GM20431 (cell line): Measurements from ENCODE around the gene PFKFB2.

Experiments
- in situ Hi-C: fragments of 300-500 bp; cut with MseI, MboI; formaldehyde crosslinking; loops from one replicate; pipeline ENCODE4 v1.15.0; 2020; ENCODE audit warnings: low sequenced_read_pairs; ENCODE audit not compliant: unreplicated experiment

PFKFB2 gene

DNA sequence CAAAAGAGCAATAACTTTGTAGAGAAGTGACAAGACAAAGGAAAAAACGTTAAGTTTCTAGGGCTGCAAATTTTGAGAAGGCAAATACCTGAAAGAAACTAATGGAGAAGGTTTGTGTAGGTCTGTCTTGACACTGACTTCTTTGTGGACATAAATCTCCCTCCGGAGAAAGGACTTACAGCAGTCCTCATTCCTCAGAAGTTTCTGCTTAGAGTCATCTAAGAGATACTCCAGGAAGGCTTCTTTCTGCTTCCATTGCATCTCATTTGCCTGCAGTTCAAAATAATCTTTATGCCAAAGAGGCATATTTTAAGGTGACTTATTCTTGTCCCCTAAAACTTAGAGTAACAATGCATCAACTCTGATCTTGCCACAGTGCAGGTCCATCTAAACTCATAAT, 31.2 kb downstream of the PFKFB2 start:
- in situ Hi-C loops = loop anchor here (25.0 kb wide), 2 partner anchors 328 to 403 kb away; partner anchors contain the start of gene CR1

DNA sequence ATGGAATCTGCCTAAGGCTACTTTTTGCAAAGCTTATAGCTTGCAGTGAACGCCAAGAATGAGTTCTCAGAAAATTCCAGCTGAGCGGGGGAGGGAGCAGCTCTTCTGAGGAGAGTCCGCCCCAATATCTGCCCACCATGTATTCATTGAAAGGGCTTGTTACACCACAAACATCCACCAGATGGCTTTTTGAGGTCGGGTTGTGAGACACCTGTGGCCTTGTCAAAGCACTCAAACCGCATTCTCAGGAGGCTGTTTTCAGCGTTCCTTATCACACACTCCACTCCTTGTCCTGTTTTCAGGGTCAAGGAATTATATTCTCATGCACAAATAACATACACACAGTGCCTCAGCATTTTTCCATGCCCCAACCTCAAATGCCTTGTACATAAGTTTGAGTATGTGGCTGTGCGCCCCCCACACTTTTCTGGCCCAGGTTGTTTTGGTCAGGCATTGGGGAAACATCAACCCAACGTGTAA, 31.7 kb downstream of the PFKFB2 start:
- in situ Hi-C loops = loop anchor here (25.0 kb wide), 2 partner anchors 328 to 403 kb away; partner anchors contain the start of gene CR1

DNA sequence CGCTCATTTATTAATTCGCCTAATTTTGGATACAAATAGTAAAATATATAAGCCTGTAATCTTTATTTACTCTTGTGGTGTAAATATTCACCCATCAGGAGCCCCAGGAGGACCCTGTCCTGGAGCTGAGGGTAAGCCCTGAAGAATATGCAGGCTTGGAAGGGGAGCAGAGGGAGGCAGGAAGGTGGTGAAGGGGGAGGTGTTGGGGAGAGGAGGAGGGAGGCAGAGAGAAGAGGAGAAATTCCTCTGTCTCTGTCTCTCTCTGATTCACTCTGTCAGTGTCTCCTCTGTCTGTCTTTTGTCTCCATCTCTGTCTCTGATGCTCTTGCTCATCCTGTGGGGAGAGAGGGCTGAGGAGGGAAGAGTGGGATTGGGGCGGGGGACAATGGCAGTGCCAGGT, 32.8 kb downstream of the PFKFB2 start:
- in situ Hi-C loops = loop anchor here (25.0 kb wide), 2 partner anchors 326 to 401 kb away; partner anchors contain the start of gene CR1

DNA sequence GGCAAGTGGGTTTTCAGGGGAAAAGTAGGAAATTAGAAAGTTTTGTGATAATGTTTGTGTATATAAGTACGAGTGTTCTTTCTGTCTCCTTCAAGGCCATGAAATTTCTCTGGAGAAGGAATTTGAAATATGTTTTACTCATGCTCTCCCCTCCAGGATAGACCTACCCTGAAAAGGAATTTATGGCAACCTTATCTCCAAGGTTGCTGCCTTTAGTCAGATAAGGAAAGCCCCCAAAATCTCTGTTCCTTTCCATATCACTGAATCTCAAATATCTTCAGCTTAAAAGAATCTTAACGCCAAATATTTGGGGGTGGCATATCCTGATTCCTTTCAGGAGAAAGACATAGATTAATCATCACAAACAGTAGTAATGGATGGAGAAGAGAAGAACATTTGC, 35.1 kb downstream of the PFKFB2 start:
- in situ Hi-C loops = loop anchor here (25.0 kb wide), 2 partner anchors 324 to 399 kb away; partner anchors contain the start of gene CR1

DNA sequence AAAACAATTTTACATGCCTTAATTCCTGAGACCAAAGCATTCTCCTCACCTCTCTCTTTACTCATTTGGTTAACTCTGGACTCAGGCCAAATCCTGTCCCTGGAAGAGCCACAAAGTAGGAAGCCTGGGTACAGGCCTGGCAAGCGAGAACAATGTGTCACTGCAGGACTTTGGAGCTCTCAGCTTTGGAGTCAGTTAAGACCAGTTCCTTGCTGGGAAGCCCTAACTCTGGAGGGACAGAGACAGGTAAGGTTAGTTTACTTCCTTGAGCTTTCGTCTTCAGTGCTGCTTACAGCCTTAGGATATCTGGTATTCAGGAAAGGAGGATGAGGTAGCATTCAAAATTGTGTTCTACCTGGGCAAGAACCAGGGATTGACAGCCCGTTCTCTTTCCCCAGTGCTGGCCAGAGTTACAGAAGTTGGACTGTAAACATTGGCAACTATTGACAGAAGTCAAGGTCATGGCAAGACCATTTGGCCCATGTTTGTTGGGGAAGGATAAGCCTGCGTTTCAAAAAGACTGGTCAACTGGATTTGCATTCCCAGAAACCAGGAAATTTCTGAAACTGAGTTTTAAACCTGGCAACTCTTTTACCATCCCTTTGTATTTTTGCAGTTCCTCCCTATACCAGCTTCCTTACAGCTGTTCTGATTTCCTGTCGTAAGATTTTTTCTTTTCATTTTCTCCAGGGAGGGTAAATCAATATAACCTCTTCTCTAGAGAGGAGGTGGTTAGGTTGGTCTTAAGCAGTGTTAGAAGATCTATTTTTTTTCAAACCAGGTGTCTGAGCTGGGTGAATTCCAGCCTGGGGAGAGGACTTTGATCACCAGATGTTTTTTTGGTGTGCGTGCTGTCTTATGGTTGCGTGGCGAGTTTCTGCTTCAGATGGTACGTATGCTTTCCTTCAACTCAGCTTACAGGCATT, 35.9 kb downstream of the PFKFB2 start, which contains the start of gene C4BPB:
Gene C4BPB, plus strand, starts transcription at position 160 of the 926 bp plus-strand sequence. Its CDS starts 672 bp downstream, at position 832.
- in situ Hi-C loops = loop anchor here (25.0 kb wide), 2 partner anchors 323 to 398 kb away; partner anchors contain the start of gene CR1

DNA sequence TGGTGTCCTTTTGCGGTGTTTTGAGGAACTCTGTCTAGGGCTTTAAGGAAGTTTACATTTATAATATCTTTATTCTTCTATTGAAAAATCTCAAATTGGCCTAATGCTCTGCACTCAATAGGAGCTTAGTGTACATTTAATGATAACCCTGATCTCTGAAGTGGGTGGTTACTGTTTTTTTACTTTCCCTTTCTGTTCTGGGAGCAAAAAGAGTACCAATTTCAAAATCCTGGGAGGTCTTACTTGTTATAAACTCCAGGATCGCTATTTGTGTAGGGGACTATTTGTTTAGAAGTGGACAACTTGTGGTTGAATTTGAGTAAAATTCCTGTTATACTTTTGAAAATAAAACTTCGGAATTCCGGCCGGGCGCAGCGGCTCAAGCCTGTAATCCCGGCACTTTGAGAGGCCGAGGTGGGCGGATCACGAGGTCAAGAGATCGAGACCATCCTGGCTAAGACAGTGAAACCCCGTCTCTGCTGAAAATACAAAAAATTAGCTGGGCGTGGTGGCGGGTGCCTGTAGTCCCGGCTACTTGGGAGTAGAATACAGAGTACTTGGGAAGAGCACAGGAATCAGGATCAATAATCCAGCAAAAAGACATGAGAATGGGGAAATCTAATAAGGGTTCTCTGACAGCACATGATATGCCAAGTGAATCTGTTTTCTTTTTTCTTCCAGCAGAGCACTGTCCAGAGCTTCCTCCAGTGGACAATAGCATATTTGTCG, 36.7 kb downstream of the PFKFB2 start:
- in situ Hi-C loops = loop anchor here (25.0 kb wide), 2 partner anchors 323 to 398 kb away; partner anchors contain the start of gene CR1

DNA sequence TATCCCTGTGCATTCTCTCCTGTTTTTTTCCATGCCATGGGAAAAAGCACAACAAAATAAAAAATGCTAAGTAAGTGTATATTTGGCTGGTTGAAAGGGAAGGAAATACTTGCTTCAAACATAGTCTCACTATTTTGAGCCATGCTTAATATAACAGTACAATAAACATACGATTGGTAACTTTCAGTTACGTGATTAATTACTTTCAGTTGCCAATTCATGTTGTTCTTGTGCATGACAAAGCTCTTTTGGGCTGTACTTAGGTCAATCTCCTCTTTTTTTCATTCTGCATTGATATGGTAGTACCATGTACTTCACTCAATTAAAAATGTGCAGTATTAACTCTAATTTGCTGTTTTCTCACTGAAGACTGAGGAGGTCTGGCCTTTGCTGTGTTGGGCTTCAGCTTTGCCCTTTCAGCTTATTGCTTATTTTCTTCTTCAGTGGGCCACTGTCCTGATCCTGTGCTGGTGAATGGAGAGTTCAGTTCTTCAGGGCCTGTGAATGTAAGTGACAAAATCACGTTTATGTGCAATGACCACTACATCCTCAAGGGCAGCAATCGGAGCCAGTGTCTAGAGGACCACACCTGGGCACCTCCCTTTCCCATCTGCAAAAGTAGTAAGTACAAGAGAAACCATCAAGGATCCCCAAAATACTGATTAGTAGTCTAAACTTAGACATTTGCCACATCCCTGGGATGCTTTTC, 38.3 kb downstream of the PFKFB2 start:
- in situ Hi-C loops = loop anchor here (25.0 kb wide), 2 partner anchors 321 to 396 kb away; partner anchors contain the start of gene CR1

DNA sequence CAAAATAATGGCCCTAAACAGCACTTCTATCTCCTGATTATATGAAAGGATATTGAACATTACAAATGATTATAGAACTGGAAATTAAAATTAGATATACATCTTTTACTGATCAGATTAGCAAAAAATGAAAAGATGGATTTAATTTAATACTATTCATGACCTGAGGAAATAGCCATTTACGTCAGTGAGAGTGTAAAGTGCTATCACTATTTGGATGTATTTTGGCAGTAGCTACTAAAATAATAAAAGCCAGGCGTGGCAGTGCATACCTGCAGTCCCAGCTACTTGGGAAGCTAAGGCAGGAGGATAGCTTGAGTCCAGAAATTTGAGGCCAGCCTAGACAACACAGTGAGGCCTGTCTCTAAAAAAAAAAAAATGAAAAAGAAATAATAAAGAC, 40.9 kb downstream of the PFKFB2 start:
- in situ Hi-C loops = loop anchor here (25.0 kb wide), 2 partner anchors 318 to 393 kb away; partner anchors contain the start of gene CR1

DNA sequence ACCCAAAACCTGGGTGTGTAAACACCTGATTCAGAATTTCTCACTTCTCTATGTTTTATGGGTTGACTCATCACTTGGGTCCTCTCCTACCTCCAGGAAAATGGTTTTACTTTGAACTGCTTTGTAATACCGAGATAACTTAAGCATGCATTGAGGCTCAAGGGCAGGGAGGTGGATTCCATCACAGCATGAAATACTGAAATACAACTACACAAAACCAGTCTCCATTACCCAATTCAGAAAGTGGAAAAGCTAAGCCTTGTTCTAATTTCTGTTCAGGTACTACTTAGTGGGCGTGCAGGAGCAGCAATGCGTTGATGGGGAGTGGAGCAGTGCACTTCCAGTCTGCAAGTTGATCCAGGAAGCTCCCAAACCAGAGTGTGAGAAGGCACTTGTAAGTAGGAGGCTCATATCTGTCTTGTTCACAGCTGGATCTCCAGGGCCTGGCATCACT, 44.8 kb downstream of the PFKFB2 start:
- in situ Hi-C loops = loop anchor here (25.0 kb wide), 2 partner anchors 314 to 389 kb away; partner anchors contain the start of gene CR1

DNA sequence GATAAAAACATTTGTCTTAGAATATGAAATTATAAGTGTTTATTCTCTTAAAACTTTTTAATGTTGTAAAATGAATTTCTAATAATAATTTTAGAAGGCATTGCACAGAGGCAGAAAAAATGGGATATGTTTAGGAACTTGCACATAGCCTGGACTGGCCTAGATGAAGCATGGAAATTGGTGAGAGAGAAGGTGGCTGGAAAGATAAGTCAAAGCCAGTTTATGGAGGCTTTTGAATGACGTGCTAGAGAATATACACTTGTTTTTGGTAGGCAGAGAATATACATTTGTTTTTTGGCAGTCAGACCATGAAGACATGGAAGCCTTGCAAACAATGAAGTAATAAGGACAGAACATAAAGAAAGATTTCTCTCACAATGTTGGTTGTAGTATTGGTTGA, 48.6 kb downstream of the PFKFB2 start:
- in situ Hi-C loops = no loop called here

DNA sequence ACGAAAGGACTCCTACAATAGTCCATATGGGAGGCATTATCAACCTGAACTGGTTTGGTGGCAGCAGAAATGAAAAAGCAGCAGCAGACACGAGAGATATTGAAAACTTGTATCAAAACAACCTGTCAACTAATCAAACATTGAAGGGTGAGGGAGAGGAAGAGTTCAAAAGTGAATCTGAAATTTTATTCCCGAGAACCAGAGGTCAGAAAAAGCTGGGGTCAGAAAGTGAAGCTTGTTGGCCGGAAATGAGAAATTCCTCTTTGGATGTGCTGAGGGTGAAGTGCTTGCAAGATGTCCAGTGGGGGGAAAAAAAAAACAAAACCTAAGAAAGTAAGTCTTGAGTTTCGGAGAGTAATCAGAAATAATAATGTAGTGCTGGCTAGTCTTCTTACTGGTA, 49.1 kb downstream of the PFKFB2 start:
- in situ Hi-C loops = no loop called here

DNA sequence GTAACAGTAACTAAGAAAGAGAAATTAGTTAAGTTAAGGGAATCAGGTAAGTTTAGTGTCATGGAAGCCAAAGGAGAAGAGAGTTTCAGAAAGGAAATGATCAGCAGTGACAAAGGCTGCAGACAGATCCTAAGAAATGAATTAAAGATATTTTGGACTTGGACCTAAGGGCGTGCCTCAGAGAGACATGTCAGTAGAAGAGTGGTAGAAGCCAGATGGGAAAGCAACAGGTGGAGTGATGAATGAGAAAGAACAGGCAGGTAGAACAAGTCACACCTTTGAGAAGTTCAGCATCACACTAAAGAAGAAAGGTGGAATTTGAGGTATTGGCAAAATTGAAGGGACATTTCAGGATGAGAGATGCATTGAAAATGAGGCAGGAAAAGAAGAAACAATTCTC, 49.6 kb downstream of the PFKFB2 start:
- in situ Hi-C loops = no loop called here

DNA sequence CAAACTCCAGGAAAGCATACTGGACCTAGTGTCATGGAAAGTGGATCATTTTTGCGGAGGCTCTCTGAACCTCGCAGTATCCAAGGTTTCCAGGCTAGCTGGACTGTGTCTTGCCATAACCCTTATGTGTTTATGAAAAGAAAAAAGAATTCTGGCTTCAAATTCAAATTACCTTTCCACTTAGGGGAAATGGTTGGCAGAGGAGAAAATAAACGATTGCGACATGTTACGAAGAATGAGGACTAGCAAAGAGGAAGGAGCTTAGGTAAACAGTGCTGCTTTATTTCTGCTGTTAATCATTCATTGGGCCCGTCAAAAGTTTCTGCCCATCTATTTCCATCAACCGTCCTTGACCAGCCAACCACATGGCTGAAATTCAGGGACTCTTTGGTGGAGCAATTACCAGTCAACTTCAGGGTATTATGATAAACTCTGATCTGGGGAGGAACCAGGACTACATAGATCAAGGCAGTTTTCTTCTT, 50.9 kb downstream of the PFKFB2 start, which contains the start of gene C4BPA:
Gene C4BPA, plus strand, starts transcription at position 342 of the 482 bp plus-strand sequence. CDS start 8,793 bp downstream, outside the sequence.
- in situ Hi-C loops = no loop called here

DNA sequence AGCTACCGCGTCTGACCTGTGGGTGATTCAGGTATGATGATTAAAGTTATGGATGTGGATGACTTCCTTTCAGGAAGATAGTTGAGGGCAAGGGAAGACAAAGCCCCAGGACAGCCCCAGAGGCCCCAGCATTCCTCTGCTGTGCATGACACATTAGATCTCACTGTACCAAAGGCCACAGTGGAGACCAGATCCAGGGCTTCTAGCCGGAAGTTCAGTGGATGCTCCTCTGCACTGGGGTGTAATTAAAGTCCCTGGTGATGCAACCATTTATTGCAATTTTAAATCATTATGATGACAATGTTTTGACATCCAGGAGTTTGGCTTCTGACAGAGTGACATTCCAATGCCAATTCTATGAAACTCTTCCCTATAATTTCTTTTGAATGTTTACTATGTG, 55.9 kb downstream of the PFKFB2 start:
- in situ Hi-C loops = no loop called here

DNA sequence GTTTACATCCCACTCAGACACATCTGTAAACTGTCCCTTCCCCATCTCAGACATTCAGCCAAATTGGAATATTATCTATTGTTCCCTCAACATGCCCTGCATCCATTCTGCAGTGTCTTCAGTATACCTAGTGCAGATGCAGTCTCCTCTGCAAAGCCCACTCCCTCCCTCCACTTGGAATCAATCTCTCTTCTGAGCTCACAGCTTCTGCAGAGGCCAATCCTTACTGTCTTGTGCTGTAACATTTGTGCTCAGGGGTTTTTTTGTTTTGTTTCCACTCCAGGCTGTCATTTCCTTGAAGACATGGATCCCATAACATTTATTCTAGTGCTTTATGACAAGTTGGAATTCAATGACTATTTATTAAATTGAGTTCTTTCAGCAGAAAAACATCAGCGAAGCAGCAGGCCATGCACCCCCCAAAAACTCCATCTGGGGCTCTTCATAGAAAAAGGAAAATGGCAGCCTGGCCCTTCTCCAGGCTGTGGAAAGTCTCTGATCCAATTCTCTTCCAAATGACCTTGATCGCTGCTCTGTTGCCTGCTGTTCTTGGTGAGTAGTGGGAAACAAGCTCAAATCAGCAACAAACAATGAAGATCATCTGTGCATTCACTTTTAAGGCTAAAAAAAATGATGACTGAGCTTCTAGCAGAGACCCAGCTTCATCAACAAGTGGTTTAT, 59.7 kb downstream of the PFKFB2 start:
- in situ Hi-C loops = no loop called here

DNA sequence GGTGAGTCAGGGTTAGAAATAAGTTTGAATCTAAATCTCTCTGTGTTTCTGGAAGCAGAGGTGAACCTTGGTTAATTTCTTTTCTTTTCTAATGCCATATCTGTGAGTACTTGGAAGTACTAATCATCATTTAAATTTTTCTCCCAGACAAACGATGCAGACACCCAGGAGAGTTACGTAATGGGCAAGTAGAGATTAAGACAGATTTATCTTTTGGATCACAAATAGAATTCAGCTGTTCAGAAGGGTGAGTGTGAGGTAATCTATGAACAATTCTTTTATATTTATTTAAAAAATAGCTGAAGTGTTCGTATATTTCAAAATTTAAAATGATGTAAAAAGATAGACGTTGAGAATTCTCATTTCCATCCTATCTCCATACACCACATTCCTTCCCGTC, 62.2 kb downstream of the PFKFB2 start:
- in situ Hi-C loops = no loop called here

DNA sequence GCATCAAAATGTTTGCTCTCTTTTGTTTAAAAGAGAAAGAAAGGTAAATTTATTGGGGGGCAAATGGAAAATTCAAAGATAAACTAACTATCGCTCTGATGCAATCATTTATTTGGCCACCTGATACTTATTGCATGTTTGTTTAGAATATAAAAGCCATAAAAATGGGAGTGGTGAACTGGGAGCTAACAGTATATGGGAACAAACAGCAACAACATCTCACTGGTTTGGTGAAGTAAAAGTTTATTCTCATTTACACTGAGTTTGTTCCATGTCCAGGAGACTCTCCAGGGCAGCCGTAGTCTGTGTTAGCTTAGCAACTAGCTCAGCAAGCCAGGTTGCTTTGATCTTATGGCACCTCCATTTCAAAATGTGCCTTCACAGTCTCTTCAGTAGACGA, 71.3 kb downstream of the PFKFB2 start:
- in situ Hi-C loops = no loop called here

DNA sequence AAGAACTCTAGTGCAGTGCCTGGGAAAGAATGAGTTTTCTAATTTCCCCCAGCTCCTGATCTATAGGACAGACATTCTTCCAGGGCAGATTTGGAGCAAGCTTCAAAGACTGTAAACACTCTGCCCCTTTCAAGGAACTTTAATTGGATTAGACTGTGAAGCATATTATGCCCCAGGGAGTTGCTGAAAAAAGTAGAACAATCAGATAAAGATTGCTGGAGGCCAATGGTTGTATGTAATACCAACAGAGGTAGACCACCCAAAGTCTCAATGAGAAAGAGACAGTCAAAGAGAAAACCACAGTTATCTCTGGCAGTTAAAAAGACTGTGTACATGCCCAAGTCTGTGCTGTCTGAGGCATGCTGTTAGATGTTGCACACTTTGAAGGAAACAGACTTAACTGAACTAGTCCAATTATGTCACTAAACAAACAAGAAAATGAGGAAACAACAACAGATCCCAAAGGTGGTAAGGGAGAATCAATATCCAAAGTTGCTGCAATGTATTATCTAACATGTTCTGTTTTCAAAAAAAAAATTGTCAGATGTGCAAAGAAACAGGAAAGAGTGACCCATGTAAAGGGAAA, 75.4 kb downstream of the PFKFB2 start:
- in situ Hi-C loops = no loop called here
